H9 (cell line): ENCODE results near the gene ADAM23. TPM values are rescaled to one million over a fixed set of nuclear protein-coding genes. Genes with fewer than 3 reads are reported as not detected.

Experiments used
- DNase-seq: peaks from one replicate; pipeline ENCODE4 v3.0.0-alpha.2; 2017
- H2AFZ ChIP-seq: one replicate; pipeline ENCODE4 v1.6.1; 2013; ENCODE audit warnings: mild to moderate bottlenecking, low read length, control low read depth, moderate library complexity
- H2AK5ac ChIP-seq: 2 replicates; pipeline ENCODE4 v1.6.1; 2013; ENCODE audit warnings: low read length, control low read depth, mixed read lengths; ENCODE audit not compliant: insufficient read length
- H2BK120ac ChIP-seq: one replicate; pipeline ENCODE4 v1.6.1; 2013; ENCODE audit warnings: low read depth, mild to moderate bottlenecking, low read length, control low read depth, inconsistent platforms; ENCODE audit not compliant: poor library complexity, severe bottlenecking
- H2BK12ac ChIP-seq: 2 replicates; pipeline ENCODE4 v1.6.1; 2013; ENCODE audit warnings: low read length, control low read depth, mixed read lengths, low read depth; ENCODE audit not compliant: insufficient read length
- H2BK15ac ChIP-seq: 2 replicates; pipeline ENCODE4 v1.6.1; 2013; ENCODE audit warnings: low read depth, low read length, control low read depth
- H2BK20ac ChIP-seq: one replicate; pipeline ENCODE4 v1.6.1; 2013; ENCODE audit warnings: low read depth, mild to moderate bottlenecking, low read length, control low read depth, inconsistent platforms; ENCODE audit not compliant: poor library complexity, severe bottlenecking
- H2BK5ac ChIP-seq: 2 replicates; pipeline ENCODE4 v1.6.1; 2013; ENCODE audit warnings: low read length, control low read depth, mixed read lengths; ENCODE audit not compliant: insufficient read length
- H3K14ac ChIP-seq: 2 replicates; pipeline ENCODE4 v1.6.1; 2013; ENCODE audit warnings: low read length, control low read depth; ENCODE audit not compliant: insufficient read depth
- H3K18ac ChIP-seq: 2 replicates; pipeline ENCODE4 v1.6.1; 2013; ENCODE audit warnings: low read depth, mild to moderate bottlenecking, mixed read lengths, low read length, control low read depth; ENCODE audit not compliant: insufficient read length
- H3K23ac ChIP-seq: 2 replicates; pipeline ENCODE4 v1.6.1; 2013; ENCODE audit warnings: low read length, control low read depth, mixed read lengths, low read depth; ENCODE audit not compliant: insufficient read length
- H3K23me2 ChIP-seq: 2 replicates; pipeline ENCODE4 v1.6.1; 2013; ENCODE audit warnings: low read depth, mild to moderate bottlenecking, mixed read lengths, low read length, control low read depth; ENCODE audit not compliant: insufficient read length, poor library complexity, severe bottlenecking
- H3K27ac ChIP-seq: 2 replicates; pipeline ENCODE4 v1.5.1; 2013; ENCODE audit warnings: low read length, control low read depth, mixed read lengths, low read depth; ENCODE audit not compliant: insufficient read length
- H3K27me3 ChIP-seq: 2 replicates; pipeline ENCODE4 v1.6.1; 2013; ENCODE audit warnings: low read length, control low read depth, inconsistent platforms; ENCODE audit not compliant: insufficient read depth
- H3K4ac ChIP-seq: 2 replicates; pipeline ENCODE4 v1.6.1; 2013; ENCODE audit warnings: low read depth, mild to moderate bottlenecking, control low read depth, inconsistent platforms, low read length, moderate library complexity
- H3K4me1 ChIP-seq: 2 replicates; pipeline ENCODE4 v1.6.1; 2013; ENCODE audit warnings: low read length, control low read depth, inconsistent platforms; ENCODE audit not compliant: insufficient read depth
- H3K4me2 ChIP-seq: 2 replicates; pipeline ENCODE4 v1.6.1; 2013; ENCODE audit warnings: low read length, control low read depth, mixed read lengths; ENCODE audit not compliant: insufficient read length, insufficient read depth
- H3K56ac ChIP-seq: 2 replicates; pipeline ENCODE4 v1.6.1; 2013; ENCODE audit warnings: low read depth, mild to moderate bottlenecking, mixed read lengths, low read length, control low read depth; ENCODE audit not compliant: insufficient read length
- H3K79me1 ChIP-seq: 2 replicates; pipeline ENCODE4 v1.6.1; 2013; ENCODE audit warnings: low read depth, mild to moderate bottlenecking, moderate library complexity, low read length, control low read depth, inconsistent platforms; ENCODE audit not compliant: insufficient read depth, poor library complexity, severe bottlenecking
- H3K79me2 ChIP-seq: 2 replicates; pipeline ENCODE4 v1.6.1; 2013; ENCODE audit warnings: low read length, control low read depth, inconsistent platforms; ENCODE audit not compliant: insufficient read depth
- H3K9ac ChIP-seq: 2 replicates; pipeline ENCODE4 v1.6.1; 2013; ENCODE audit warnings: low read length, control low read depth, mixed read lengths; ENCODE audit not compliant: insufficient read length; ENCODE audit errors: extremely low read depth
- H3K9me3 ChIP-seq: one replicate; pipeline ENCODE4 v1.6.1; 2013; ENCODE audit warnings: low read depth, low read length, inconsistent platforms; ENCODE audit not compliant: control insufficient read depth
- H3T11ph ChIP-seq: one replicate; pipeline ENCODE4 v1.6.1; 2013; ENCODE audit warnings: mild to moderate bottlenecking, low read length, control low read depth, inconsistent platforms
- H4K20me1 ChIP-seq: one replicate; pipeline ENCODE4 v1.6.1; 2013; ENCODE audit not compliant: control insufficient read depth, insufficient read length, insufficient read depth
- H4K5ac ChIP-seq: 2 replicates; pipeline ENCODE4 v1.6.1; 2013; ENCODE audit warnings: low read depth, mild to moderate bottlenecking, mixed read lengths, low read length, control low read depth; ENCODE audit not compliant: insufficient read length
- H4K8ac ChIP-seq: replicated peaks from 2 replicates; pipeline ENCODE4 v1.6.1; 2013; ENCODE audit warnings: low read length, control low read depth, mixed read lengths, low read depth; ENCODE audit not compliant: insufficient read length
- H4K91ac ChIP-seq: 2 replicates; pipeline ENCODE4 v1.6.1; 2013; ENCODE audit warnings: low read depth, mild to moderate bottlenecking, moderate library complexity, mixed read lengths, low read length, control low read depth; ENCODE audit not compliant: insufficient read length
- H3K27ac Mint-ChIP-seq, 3 experiments: 2 replicates in 2 of 3; 3 replicates in 1 of 3; pipeline ENCODE4 v1.8.0; 2020 to 2021; ENCODE audit warnings: mixed read lengths in 3 of 3, mild to moderate bottlenecking in 1 of 3, moderate library complexity in 1 of 3
- H3K27me3 Mint-ChIP-seq: 2 replicates; pipeline ENCODE4 v1.8.0; 2021; ENCODE audit warnings: low read depth, mild to moderate bottlenecking, moderate library complexity, mixed read lengths
- H3K36me3 Mint-ChIP-seq, 3 experiments: 2 replicates in 2 of 3; 3 replicates in 1 of 3; pipeline ENCODE4 v1.8.0; 2020 to 2021; ENCODE audit warnings: low read depth in 3 of 3, mixed read lengths in 3 of 3; ENCODE audit not compliant: insufficient read depth in 1 of 3
- H3K4me1 Mint-ChIP-seq, 2 experiments: 2 replicates each; pipeline ENCODE4 v1.8.0; 2020; ENCODE audit warnings: mixed read lengths in 2 of 2
- H3K4me3 Mint-ChIP-seq, 2 experiments: 2 replicates in 1 of 2; 3 replicates in 1 of 2; pipeline ENCODE4 v1.8.0; 2020 to 2021; ENCODE audit warnings: mild to moderate bottlenecking in 2 of 2, mixed read lengths in 2 of 2, moderate library complexity in 1 of 2
- H3K9me3 Mint-ChIP-seq, 2 experiments: 2 replicates in 1 of 2; 3 replicates in 1 of 2; pipeline ENCODE4 v1.8.0; 2020; ENCODE audit warnings: mild to moderate bottlenecking in 2 of 2, mixed read lengths in 2 of 2, moderate library complexity in 1 of 2
- CTCF ChIP-seq: fragments of 200-600 bp; sonication (generic); conservative IDR thresholded peaks from 3 replicates; pipeline ENCODE4 v1.8.0; 2021; ENCODE audit warnings: antibody characterized with exemption, mild to moderate bottlenecking
- WGBS: extraction: QIAGEN DNeasy Blood & Tissue Kit; methylation state at CpG from one replicate; pipeline ENCODE4 v1.1.7; 2013; ENCODE audit warnings: missing lambda C conversion rate, low lambda C conversion rate, mixed read lengths; ENCODE audit not compliant: insufficient read length; ENCODE audit errors: extremely low coverage; 5-methylcytosine and 5-hydroxymethylcytosine counted together
- total RNA-seq: library from RNA; stranded (reverse); gene quantifications from 2 replicates; pipeline ENCODE4 v1.2.1, GENCODE V29; 2021

ADAM23 gene
- total RNA-seq, 1 experiment from 2014 or later, result 21.4 TPM

GRCh38 chr2:206471524-206472062, 28.3 kb downstream of the ADAM23 start:
- Histone ChIP-seq H3K27ac (no peak overlapping the region), H3K4ac (no peak overlapping the region), H2BK120ac (no peak overlapping the region), H3K4me2 (no peak overlapping the region), H2BK5ac (no peak overlapping the region), H3K79me1 (no peaks in the 10 kb centered on the region), H3K23ac (no peak overlapping the region), H3K79me2 (no peaks in the 10 kb centered on the region), H3K9me3 (no peaks in the 10 kb centered on the region), H4K5ac (no peak overlapping the region), H3K9ac (no peak overlapping the region), H4K20me1 (no peaks in the 10 kb centered on the region), H2BK20ac (no peak overlapping the region), H3T11ph (no peak overlapping the region), H4K91ac (no peak overlapping the region), H3K14ac (no peak overlapping the region), H2AFZ (no peak overlapping the region), H3K18ac (no peak overlapping the region), H4K8ac (no peak overlapping the region), H3K23me2 (no peaks in the 10 kb centered on the region), H3K4me1 (no peaks in the 10 kb centered on the region), H3K56ac (no peak overlapping the region), H3K27me3 (no peaks in the 10 kb centered on the region), H2BK12ac (no peak overlapping the region), H2BK15ac (no peak overlapping the region), H2AK5ac (no peak overlapping the region)
- no CpG with 5 or more reads among the region's 2 CpGs for WGBS
- H3K36me3 Mint-ChIP-seq, result peaks cover 16 to 30% (median 27%) of the 10 kb centered on the region in 3 experiments
- H3K27ac Mint-ChIP-seq, result no peak overlapping the region
- no peak overlapping the region for H3K4me3 Mint-ChIP-seq
- H3K27me3 Mint-ChIP-seq, result no peaks in the 10 kb centered on the region
- H3K4me1 Mint-ChIP-seq, result peaks cover 2 to 6% of the 10 kb centered on the region in 2 experiments; a peak in 3 of 4 replicates
- no peak for TF ChIP-seq CTCF
- peaks cover 12 to 17% of the 10 kb centered on the region in 2 experiments for H3K9me3 Mint-ChIP-seq
- no peak for DNase-seq
